Peyer's patch (tissue), 4 donors: ENCODE data around the gene KIF7.

Experiments used
- CTCF ChIP-seq, 6 experiments: fragments of 450-650 bp in 4 of 6; fragments of 200-600 bp in 2 of 6; sonication (generic) in 1 of 6; IDR thresholded peaks; one replicate each; pipeline ENCODE4 v1.5.1; 2017 to 2019; ENCODE audit warnings: antibody characterized with exemption in 6 of 6, mild to moderate bottlenecking in 3 of 6, moderate library complexity in 1 of 6
- POLR2A ChIP-seq, 2 donors: fragments of 450-650 bp; IDR thresholded peaks; one replicate each; pipeline ENCODE4 v1.5.1; 2017; ENCODE audit warnings: antibody characterized with exemption in 2 of 2, mild to moderate bottlenecking in 2 of 2, moderate library complexity in 2 of 2

- TF ChIP-seq POLR2A (IDR thresholded peaks at IDR 0.05) (no peak), CTCF (IDR thresholded peaks at IDR 0.05) (no peak)
These were observed 20.3 kb upstream of the KIF7 start for GRCh38 chr15:89675606-89676005.
